ENCODE data around the gene RBCK1. TPM values are rescaled to one million over a fixed set of nuclear protein-coding genes. Genes with fewer than 3 reads are reported as not detected.

The RBCK1 gene
- total and polyA plus RNA-seq, 2 donors (not counting 3 experiments of a cell fraction or from before 2014, with no cell fraction given), result 80.4 to 82.7 TPM

- TF ChIP-seq JUN (IDR thresholded peaks at IDR 0.05; ENCODE audit: borderline replicate concordance, insufficient read depth, insufficient read length, low read depth) (no peak), CTCF (IDR thresholded peaks at IDR 0.05; ENCODE audit: extremely low read depth in 1 of 2, insufficient read depth in 1 of 2, low read depth in 1 of 2, low read length in 2 of 2) (no peak), MYC (IDR thresholded peaks at IDR 0.05; ENCODE audit: low read depth, low read length) (no peak), POLR2AphosphoS5 (IDR thresholded peaks at IDR 0.05; ENCODE audit: insufficient read depth, low read depth, low read length) (no peak), EZH2 (IDR thresholded peaks at IDR 0.05; ENCODE audit: borderline replicate concordance, low read depth, low read length, severe bottlenecking) (no peak), GATA2 (IDR thresholded peaks at IDR 0.05; ENCODE audit: insufficient read depth, insufficient read length, low read depth, low read length) (no peak)
- no peak for DNase-seq (ENCODE audit: low read depth, low spot score)
- H3K9ac ChIP-seq (replicated peaks; ENCODE audit: extremely low read depth, insufficient read depth, low read length), result no peak overlapping the region
- BruUV-seq (replicated peaks), result no TSS peak
- intact Hi-C loops (cut with micrococcal nuclease), result no loop called here
- H3K79me2 ChIP-seq (ENCODE audit: control insufficient read depth, insufficient read depth, low read length), result peaks cover 13% of the 10 kb centered on the region
- H2AFZ ChIP-seq (ENCODE audit: low read depth, low read length), result no peak overlapping the region
- H3K4me2 ChIP-seq (ENCODE audit: insufficient read depth, low read length), result no peak overlapping the region
- no peaks in the 10 kb centered on the region for H3K27me3 ChIP-seq (ENCODE audit: control insufficient read depth in 2 of 2, insufficient read depth in 2 of 2, low read length in 2 of 2)
- H4K20me1 ChIP-seq (replicated peaks; ENCODE audit: control insufficient read depth, extremely low read depth, insufficient read depth, low read length), result no peaks in the 10 kb centered on the region
- H3K36me3 ChIP-seq (ENCODE audit: control insufficient read depth in 2 of 2, extremely low read depth in 1 of 2, insufficient read depth in 2 of 2, low read length in 2 of 2), result peaks cover 2 to 15% of the 10 kb centered on the region in 2 experiments
- H3K9me3 ChIP-seq (replicated peaks; ENCODE audit: control insufficient read depth, insufficient read depth, low read length), result no peaks in the 10 kb centered on the region
- CTCF ChIA-PET, result interaction anchor here (1.4 kb wide), 1 partner anchor 16 kb away, joined by 4 read pairs; no protein-coding TSS in a partner anchor
- no peaks in the 10 kb centered on the region for H3K9me1 ChIP-seq (replicated peaks; ENCODE audit: control insufficient read depth, extremely low read depth, insufficient read depth, low read length)
- H3K4me3 ChIP-seq (replicated peaks in 1 of 3; ENCODE audit: insufficient read depth in 1 of 3, low read depth in 1 of 3, low read length in 3 of 3), result no peak overlapping the region
- POLR2A ChIA-PET, result no interaction called here
- dilution Hi-C loops (cut with MboI; ENCODE audit: extremely low pct_ligation_motif_present, low sequenced_read_pairs), result no loop called here
- no peaks in the 10 kb centered on the region for H3K4me1 ChIP-seq (ENCODE audit: control insufficient read depth, extremely low read depth, insufficient read depth, low read length)
- FAIRE-seq, result no peak
- H3K27ac ChIP-seq (ENCODE audit: insufficient read depth, low read depth, low read length), result no peak overlapping the region
Measured at GRCh38 chr20:415820-416322, 7.8 kb downstream of the RBCK1 start.

All from endothelial cell of umbilical vein (primary cell).